Inflammatory macrophage treated with lipopolysaccharide for 4 hours (primary cell): ENCODE measurements around the gene CD101.
A peak's percentile ranks its signal among the peaks of the same experiment; 100 is the strongest.

Source experiments
- DNase-seq: peaks from one replicate; pipeline ENCODE4 v3.0.0-alpha.2; 2020

The CD101 gene

DNA sequence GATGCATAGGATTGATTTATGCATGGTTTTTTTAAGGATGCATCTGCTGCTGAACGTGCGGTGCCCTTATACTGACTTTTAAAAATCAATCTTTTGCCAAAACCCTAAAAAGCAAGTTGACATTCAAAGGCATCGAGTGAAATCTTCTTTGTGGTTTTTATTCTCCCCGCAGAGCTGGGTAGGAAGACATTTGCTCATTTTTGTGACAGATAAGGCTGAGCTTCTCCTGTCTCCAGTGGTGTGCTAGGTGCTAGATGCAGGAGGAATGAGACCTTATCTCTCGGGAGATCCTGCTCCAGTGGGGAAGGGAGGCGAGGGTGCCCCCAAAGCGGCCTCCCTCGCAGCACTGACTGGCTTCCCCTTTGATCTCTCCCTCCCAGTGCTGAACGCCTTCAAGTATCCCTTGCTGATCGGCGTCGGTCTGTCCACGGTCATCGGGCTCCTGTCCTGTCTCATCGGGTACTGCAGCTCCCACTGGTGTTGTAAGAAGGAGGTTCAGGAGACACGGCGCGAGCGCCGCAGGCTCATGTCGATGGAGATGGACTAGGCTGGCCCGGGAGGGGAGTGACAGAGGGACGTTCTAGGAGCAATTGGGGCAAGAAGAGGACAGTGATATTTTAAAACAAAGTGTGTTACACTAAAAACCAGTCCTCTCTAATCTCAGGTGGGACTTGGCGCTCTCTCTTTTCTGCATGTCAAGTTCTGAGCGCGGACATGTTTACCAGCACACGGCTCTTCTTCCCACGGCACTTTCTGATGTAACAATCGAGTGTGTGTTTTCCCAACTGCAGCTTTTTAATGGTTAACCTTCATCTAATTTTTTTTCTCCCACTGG lies 14.9 kb upstream of the CD101 start:
- no peak for DNase-seq

DNA sequence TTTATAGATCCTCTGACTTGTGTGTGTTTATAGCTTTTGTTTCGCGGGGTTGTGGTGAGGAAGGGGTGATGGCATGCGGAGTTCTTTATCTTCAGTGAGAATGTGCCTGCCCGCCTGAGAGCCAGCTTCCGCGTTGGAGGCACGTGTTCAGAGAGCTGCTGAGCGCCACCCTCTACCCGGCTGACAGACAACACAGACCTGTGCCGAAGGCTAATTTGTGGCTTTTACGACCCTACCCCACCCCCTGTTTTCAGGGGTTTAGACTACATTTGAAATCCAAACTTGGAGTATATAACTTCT lies 14.4 kb upstream of the CD101 start:
- no peak for DNase-seq

DNA sequence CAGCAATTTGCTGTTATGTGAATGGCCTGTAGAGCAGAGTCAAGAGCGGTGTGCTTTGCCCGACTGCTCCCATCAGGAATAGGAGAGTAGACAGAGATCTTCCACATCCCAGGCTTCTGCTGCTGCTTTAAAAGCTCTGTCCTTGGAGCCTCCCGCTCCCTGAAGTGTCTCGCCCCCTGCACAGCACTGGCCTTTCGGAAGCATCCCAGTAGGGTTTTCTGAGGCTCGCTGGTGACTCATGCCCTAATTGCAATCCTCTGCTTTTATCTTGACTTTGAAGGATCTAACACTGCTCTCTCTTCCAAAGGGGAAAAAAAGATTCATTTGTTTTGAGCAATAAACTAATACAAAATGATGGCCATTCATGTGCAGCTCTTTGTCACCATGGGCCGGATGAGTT lies 13.3 kb upstream of the CD101 start:
- DNase-seq, result no peak

DNA sequence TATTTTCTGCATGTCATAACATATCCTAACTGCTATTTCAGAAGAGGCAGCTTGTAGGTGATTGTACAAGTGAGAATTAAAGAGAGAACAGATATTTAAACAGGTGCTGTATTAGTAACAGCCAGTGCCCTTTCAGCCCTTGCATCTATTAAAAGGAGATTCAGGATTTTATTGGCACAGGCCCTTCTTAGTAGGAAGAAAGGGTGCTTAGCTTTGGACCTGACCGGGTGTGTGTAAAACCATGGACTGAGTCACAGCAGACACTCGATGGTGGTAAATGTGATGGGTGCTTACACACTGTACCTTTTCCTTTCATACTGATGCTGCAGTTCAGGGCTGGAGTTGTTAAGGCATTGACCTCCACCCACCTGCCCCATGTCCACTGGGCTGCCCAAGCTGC lies 12.7 kb upstream of the CD101 start:
- no peak for DNase-seq

DNA sequence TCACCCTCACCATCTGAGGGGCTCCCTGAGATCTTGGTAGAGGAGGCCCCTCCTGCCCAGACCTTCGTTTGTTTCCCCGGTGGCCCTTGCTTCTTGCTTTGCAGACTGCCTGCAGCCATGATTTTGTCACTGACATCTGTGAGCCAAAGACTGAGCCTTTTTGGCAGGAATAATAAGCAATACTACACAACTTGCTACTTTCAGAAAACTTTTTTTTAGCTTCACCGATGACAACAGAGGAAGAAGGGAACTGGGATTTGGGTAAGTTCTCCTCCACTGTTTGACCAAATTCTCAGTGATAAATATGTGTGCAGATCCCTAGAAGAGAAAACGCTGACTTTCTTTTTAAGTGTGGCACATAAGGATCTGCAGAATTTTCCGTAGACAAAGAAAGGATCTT lies 11.7 kb upstream of the CD101 start:
- no peak for DNase-seq

DNA sequence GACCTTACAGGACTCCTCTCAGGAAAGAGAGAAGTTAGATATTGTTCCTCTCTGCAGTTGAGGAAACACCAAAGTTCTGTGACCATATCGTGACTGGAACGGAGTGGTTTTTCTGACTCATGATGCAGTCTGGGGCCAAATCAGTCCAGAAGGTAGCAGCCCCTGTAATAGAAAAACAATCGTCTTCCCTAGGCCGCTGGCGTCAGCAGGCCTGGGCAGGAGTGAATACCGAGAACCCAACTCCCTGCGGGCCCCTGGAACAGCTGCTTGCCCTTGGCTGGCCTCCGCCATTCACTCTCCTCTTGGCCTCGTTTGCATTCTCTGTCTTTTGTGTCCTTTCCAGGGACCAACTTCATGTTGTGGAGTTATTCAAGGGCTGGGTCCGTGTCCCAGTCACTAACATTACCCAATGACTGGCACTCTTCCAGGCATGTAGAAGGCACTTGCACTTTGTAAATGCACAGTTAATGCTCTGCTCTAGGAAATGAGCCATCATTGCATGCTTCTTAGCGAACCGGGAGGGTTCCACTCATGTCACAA lies 10.9 kb upstream of the CD101 start:
- peak; percentile 91 for DNase-seq

DNA sequence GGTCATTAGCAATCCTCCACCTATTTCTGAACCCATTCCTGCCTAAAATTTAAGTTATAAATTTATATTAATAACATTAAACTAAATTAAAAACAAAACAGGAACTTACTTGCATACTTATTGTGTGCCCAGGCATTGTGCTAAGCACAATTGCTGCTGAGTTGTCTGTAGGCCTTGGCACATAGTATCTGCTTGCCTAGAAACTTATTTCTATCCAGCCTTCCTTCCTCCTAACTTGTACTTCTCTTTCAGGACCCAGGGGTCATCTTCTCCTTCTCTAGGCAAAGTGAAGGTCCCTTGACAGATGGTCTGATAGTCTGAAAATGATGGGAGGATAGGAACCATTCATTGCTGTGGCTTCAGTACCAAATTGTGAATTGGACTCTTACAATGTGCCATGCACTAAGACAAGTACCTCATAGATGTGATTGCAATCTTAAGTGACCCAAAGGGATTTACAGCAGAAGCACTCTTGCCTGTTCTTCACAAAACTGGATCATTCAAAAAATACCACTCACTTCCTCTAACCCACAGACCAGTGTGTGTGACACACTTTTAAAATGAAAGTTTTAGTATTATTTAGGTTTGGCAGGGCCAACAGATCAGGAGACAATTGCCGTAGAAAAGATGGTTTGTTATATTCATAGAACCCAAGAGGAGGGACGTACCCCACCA lies 10.3 kb upstream of the CD101 start:
- peak; percentile 60 for DNase-seq

DNA sequence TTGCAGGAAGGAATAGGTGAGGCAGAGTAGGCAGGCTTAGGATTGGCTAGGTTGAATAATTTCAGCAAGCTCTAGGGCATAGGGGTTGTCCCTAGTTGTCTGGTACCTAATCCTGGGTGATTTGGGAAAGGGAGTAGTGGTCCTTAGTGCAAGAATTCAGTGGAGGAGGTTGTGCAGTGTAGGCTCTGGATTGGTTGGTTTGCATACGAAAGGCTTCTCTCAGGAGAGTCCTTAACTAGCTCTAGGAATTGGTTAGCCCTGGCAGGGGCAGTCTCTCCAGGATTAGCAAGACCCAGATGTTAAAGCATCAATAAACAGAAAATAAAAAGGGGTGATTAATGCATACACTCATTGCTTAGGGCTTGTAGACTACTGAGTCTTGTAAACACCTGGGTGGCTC lies 9.6 kb upstream of the CD101 start:
- no peak for DNase-seq

DNA sequence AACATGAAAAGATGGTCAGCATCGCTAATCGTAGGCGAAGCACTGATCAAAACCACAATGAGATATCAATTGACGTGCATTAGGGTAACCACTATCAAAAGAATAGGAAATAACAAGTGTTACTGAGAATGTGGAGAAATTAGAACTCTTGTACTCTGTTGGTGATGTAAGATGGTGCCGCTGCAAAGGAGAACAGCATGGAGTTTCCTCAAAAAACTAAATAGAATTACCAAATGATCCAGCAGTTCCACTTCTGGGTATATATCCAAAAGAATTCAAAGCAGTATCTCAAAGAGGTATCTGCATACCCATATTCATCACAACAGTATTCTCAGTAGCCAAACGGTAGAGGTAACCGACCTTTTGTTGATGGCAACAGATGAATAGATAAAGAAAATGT lies 8.3 kb upstream of the CD101 start:
- peak; percentile 66 for DNase-seq

DNA sequence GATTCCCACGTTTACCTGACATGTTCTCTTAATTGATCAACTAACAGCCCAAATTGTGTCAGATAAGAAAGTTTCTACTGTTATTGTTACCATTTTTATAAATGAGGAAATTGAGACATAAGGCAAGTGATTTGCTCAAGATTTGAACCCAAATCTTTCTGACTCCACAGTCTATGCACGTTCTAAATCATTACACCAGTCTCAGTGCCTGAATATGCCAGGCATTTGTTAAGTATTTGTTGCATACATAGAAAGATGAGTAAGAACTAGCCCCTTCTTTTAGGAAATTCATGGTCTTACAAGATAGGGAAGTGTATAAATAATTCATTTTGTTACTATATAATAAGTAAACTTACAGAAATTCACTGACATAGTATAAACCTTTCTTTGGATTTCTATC lies 7.1 kb upstream of the CD101 start:
- DNase-seq, result peak; percentile 73

DNA sequence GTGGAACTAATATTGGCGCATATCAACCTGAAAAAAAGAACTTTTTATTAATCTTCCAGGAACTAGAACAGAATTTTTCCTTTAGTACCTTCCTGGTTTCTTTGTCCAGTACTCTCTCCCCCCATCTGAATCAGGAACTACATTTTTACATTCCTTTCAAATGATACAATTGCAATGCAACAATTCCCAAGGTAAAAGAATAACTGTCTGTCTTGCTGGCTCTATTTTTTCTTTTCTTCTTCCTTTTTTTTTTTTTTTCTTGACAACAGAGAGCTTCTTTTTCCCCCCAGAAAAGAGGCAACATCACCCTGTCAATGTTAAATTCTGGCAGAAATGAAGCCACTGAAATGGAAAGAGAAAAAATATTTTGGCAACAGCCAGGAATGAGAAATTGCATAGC lies 4.5 kb upstream of the CD101 start:
- DNase-seq, result no peak

DNA sequence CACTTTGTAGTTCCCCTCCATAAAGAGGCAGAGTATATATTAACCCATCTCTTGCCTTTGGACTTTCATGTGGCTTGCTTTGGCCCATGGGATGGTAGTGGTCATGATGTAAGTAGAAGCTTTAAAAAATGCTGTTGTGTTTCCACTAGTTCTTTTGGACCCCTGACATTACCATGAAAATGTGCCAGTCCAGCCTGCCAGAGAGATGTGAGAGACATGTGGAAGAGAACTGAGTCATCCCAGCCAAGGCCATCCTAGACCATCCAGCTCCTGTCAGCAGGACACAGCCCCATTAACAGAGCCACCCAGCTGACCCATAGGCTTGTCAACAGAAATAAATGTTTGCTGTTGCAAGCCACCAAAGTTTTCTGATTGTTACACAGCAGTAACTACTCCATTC lies 3.9 kb upstream of the CD101 start:
- DNase-seq, result no peak

DNA sequence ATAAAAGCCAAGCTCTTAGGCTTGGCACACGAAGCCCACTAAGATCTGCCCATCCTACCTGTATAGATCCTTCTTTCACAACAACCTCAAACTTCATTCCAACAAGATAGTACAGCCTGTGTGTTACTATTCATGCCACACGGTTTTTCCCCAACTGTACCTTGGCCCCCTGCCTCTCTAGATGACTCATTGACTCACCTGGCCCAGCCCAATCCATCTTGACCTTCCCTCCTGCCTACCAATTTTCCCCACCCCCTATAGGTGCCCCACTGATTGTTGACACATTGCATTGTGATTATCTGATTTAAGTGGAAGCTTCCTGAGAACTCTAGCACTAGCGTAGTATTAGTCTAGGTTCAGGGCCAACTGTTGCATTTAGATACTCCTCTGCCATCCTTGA lies 2.0 kb upstream of the CD101 start:
- no peak for DNase-seq

DNA sequence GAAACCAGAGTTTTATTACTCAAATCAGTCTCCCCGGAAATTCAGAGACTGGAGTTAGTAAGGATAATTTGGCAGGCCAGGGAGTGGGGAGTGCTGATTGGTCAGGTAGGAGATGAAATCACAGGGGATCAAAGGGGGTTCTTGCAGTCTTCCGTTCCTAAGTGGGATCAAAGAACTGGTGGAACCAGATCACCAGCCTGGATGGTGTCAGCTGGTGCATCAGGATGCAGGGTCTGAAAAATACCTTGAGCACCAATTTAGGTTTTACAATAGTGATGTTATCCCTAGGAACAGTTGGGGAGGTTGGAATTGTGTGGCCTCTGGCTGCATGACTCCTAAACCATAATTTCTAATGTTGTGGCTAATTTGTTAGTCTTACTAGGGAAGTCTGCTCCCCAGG lies 1.4 kb upstream of the CD101 start:
- DNase-seq, result no peak

DNA sequence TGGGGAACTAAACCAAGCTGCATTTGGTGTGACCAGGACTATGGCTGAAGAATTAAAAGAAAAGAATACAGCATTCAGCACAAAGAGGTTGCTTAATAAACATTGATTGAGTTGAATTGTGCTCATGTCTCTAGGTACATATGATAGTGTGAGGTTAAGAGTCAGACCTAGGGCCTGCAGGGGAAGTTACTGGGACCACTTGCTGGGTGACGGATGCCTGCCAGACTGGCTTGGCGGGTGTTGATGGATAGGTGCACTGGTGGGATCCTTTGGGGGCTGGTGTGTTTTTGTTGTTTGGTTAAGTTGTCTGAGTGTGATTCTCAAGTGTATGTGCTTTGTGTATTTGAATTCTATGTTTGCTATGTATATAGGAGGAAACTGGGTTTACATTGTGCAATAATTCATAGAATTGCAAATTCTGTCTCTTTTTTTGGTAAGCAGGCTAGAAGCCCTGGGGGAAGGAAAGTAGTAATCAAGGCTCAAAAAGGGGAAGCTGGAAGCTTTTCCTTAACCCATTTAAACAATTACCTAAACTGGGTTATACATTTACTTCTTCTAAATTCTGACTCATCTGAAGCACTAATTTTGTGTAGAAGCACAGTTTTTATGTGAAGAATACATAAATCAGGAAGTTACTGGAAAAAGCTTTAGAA lies 1.8 kb downstream of the CD101 start:
- DNase-seq, result peak; percentile 96

DNA sequence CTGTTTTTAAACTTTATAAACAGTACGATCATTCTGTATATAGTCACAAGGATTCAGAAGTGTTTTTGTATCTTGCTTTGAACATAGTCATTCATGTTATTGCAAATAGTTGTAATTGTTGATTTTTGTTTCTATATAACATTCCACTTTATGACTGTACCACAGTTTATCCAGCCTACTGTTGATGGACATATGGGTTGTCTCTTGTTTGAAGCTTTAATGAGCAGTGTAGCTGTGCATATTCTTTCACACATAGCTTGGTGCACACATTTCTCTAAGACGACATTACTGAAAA lies 6.1 kb downstream of the CD101 start:
- DNase-seq, result no peak

DNA sequence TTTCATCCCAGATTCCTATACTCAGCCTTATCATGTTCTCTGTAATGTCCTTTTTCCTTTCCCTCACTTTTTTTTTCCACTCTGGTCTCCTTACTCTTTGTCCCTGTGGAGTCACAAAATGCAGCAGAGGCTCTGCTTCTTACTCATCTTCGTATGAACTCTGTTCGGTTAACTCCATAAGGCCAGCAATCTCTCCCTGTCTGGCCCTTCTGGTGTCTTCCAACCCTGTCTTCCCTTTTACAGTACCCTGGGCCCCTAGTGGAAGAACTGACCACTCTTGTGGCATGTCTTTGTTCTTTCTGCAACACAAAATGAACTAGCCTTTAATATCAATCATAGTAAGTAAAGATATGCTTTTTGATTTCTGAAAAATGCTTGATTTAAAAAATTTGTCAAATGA lies 7.1 kb downstream of the CD101 start:
- DNase-seq, result peak; percentile 45

DNA sequence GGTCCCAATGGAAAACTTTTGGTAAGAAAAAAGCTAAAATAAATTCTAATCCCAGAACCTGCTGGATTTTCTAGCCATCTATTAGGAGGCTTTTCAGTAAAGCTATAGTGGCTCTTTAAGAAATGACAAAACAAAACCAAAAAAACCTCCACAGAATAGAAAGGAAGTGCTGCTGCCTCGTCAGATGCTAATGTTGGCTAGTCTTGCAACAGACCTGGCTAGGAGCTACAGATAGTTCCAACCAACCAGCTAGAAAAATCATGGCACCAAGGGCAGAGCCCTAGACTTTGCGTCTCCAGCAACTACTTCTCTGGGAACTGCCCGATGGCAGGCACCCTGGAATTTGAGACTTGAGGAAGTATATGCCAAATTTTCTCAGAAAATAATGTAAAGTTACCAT lies 7.6 kb downstream of the CD101 start:
- peak; percentile 84 for DNase-seq

DNA sequence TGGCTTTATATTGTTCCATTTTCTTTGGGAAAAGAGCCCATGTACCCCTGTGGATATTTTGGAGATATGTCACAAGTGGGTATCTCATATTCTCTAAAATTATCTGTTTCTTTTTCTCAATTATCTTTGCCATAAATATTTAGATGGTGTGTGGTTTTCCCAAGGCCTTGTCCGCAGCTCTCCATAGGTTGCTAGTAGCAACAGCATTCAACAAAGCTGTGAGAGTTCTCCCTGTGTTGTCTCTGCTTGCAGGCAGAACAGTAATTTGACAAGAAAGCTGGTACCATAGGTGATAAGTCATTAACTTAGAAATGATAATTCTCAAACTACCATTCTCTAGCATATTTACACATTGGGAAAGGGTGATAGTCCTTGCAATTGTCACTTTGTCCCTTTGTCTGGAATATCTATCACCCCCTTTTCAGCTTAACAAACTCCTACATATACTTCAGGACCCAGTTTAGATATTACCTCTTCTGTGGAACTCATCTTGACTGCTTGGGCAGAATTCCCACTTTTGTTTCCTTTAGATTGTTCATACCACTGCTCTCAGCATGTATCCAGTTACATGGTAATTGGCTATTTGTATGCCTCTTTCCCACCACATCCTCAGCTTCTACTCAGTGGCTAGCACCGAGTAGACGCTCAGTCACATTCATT lies 8.9 kb downstream of the CD101 start:
- DNase-seq, result no peak

DNA sequence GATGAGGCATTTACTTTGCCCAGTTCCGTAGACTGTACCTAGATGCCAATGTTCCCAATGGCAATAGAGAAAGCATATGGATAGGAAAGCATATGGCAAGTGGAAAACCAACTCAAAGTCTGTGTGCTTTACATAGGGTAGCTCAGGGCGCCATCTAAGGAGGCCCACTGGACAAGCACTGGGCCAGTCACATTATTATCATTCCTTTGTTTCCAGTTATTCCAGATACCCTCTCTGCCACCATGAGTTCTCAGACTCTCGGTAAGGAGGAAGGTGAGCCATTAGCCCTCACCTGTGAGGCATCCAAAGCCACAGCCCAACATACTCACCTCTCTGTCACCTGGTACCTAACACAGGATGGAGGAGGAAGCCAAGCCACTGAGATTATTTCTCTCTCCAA lies 9.8 kb downstream of the CD101 start:
- no peak for DNase-seq

DNA sequence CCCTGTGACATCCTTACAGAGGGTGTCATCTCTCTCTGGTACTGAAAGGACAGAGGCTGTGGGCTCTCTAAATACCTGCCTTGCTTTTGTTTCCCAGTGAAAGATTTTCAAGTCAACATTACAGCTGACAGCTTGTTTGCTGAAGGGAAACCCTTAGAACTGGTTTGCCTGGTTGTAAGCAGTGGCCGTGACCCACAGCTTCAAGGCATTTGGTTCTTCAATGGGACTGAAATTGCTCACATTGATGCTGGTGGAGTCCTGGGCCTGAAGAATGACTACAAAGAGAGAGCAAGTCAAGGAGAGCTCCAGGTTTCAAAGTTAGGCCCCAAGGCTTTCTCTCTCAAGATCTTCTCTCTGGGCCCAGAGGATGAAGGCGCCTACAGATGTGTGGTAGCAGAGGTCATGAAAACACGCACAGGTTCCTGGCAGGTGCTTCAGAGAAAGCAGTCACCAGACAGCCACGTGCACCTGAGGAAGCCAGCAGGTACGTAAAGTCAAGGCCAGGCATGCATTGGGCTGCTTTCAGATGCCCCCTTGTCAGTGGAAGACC lies 11.8 kb downstream of the CD101 start:
- DNase-seq, result no peak

DNA sequence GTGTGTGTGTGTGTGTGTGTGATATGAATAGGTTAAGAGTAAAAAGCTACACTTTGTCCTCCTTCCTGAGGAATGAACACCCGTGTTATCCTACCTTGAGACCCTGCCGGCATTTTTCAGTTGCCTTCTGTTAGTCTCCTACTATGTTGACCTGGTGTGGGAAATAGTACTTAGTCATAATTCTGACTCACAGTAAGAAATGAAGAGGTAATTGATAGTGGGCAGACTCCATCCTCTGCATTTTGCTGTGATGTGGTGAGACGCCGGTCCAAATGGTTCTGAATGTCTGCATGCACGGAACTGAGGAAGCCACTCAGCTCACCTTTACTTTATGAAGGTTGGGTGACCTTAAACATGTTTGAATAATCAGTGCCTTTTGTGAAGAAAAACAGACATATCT lies 12.6 kb downstream of the CD101 start:
- DNase-seq, result no peak

DNA sequence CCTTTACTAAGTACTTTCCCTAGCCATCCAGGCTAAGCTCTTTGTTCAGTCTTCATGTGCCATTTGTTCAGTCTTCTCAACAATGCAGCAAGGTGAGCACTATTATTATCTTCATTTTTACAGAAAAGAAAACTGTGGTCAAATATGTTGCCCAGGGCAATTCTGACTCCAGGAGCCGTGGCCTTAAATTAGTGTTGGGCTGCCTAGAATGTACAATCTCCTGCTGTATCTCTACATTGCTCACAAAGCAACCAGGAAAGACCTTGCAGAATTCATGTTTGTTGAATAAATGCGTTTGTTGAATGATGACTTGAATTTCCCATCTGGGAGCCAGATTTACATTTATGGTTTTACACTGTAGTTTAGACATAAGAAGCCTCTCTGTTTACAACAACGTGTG lies 14.2 kb downstream of the CD101 start:
- DNase-seq, result no peak

DNA sequence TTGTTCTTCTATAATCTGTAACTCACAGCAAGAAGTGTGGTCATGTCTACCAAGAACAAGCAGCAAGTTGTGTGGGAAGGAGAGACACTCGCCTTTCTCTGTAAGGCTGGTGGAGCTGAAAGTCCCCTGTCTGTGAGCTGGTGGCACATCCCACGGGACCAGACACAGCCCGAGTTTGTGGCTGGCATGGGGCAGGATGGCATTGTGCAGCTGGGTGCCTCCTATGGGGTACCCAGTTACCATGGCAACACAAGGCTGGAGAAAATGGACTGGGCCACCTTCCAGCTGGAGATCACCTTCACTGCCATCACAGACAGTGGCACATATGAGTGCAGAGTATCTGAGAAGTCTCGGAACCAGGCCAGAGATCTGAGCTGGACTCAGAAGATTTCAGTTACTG lies 15.5 kb downstream of the CD101 start:
- DNase-seq, result no peak
